PC-9 (cell line): ENCODE results near the gene SERPING1. TPM values are rescaled to one million over a fixed set of nuclear protein-coding genes. Genes with fewer than 3 reads are reported as not detected.

Source experiments
- BruUV-seq: library from RNA; stranded (reverse); fragments of 400-500 nt; replicated peaks from 2 replicates; lab custom pipeline; 2021; lab: Mats Ljungman, UMichigan
- CTCF ChIA-PET: fragments of 300-600 bp; sonication (Branson Sonifier 250); formaldehyde crosslinking; loops from one replicate; lab custom pipeline; 2022; ENCODE audit warnings: antibody characterized with exemption; lab: Charles Lee
- POLR2A ChIA-PET: fragments of 300-600 bp; sonication (Branson Sonifier 250); formaldehyde crosslinking; loops from one replicate; lab custom pipeline; 2022; ENCODE audit warnings: antibody characterized with exemption; ENCODE audit not compliant: unreplicated experiment; lab: Charles Lee
- DNase-seq, 2 experiments: peaks; one replicate each; pipeline versions ENCODE4 v3.0.0 to v3.0.0-alpha.2; 2015 to 2022; ENCODE audit warnings: mixed read lengths in 1 of 2
- H2AFZ ChIP-seq: fragments of 200-600 bp; sonication (generic); 2 replicates; pipeline ENCODE4 v1.8.1; 2017; ENCODE audit warnings: antibody characterized with exemption
- H3F3A ChIP-seq: fragments of 200-600 bp; sonication (generic); 2 replicates; pipeline ENCODE4 v1.8.1; 2017; ENCODE audit warnings: antibody characterized with exemption, mild to moderate bottlenecking, low read depth; ENCODE audit not compliant: insufficient read depth
- H3K27ac ChIP-seq: fragments of 200-600 bp; sonication (generic); 2 replicates; pipeline ENCODE4 v1.6.1; 2016; ENCODE audit warnings: mixed run types
- H3K27me3 ChIP-seq: fragments of 200-600 bp; sonication (generic); 2 replicates; pipeline ENCODE4 v1.6.1; 2016; ENCODE audit warnings: low read depth, mixed run types; ENCODE audit not compliant: insufficient read depth
- H3K36me3 ChIP-seq: fragments of 200-600 bp; sonication (generic); 2 replicates; pipeline ENCODE4 v1.6.1; 2016; ENCODE audit warnings: low read depth, mixed run types
- H3K4me1 ChIP-seq: fragments of 200-600 bp; sonication (generic); replicated peaks from 2 replicates; pipeline ENCODE4 v1.6.1; 2016; ENCODE audit warnings: mixed run types; ENCODE audit not compliant: insufficient read depth
- H3K4me2 ChIP-seq: fragments of 200-600 bp; sonication (generic); 2 replicates; pipeline ENCODE4 v1.6.1; 2017; ENCODE audit warnings: mixed run types
- H3K4me3 ChIP-seq: fragments of 200-600 bp; sonication (generic); 2 replicates; pipeline ENCODE4 v1.6.1; 2016; ENCODE audit warnings: mixed run types
- H3K79me2 ChIP-seq: fragments of 200-600 bp; sonication (generic); 2 replicates; pipeline ENCODE4 v1.6.1; 2017; ENCODE audit warnings: low read depth, mixed run types
- H3K9me2 ChIP-seq: fragments of 200-600 bp; sonication (generic); 2 replicates; pipeline ENCODE4 v1.8.1; 2017; ENCODE audit warnings: mild to moderate bottlenecking; ENCODE audit not compliant: insufficient read depth
- H3K9me3 ChIP-seq: fragments of 200-600 bp; sonication (generic); 2 replicates; pipeline ENCODE4 v1.8.1; 2016; ENCODE audit warnings: low read depth; ENCODE audit not compliant: insufficient read depth
- H4K20me1 ChIP-seq: fragments of 200-600 bp; sonication (generic); 2 replicates; pipeline ENCODE4 v1.8.1; 2017; ENCODE audit not compliant: insufficient read depth
- CTCF ChIP-seq: fragments of 200-600 bp; sonication (generic); conservative IDR thresholded peaks from 2 replicates; pipeline ENCODE4 v1.6.1; 2017; ENCODE audit warnings: mixed run types, antibody characterized with exemption, mild to moderate bottlenecking, moderate library complexity
- EZH2 ChIP-seq: fragments of 200-600 bp; sonication (generic); IDR thresholded peaks from 2 replicates; pipeline ENCODE4 v1.8.0; 2017; ENCODE audit warnings: antibody characterized with exemption, low read depth
- intact Hi-C: fragments of 100-400 bp; cut with micrococcal nuclease; formaldehyde crosslinking; loops from one replicate; pipeline ENCODE4 v1.10.0; 2022; ENCODE audit not compliant: unreplicated experiment
- total RNA-seq: library from RNA; stranded (reverse); gene quantifications from 2 replicates; pipeline ENCODE4 v1.2.3, GENCODE V29; 2021

The SERPING1 gene
- total RNA-seq, 1 experiment from 2014 or later = 3.1 TPM

GRCh38 chr11:57597916-57598830, 688 bp downstream of the SERPING1 start:
- Histone ChIP-seq H3K4me3 (peak overlapping the region; percentile 17; the same call in 1 of the 2 replicates), H3K36me3 (no peaks in the 10 kb centered on the region), H3K4me2 (peak overlapping the region; percentile 27; the same call in 1 of the 2 replicates), H3K27me3 (peaks cover 32% of the 10 kb centered on the region), H3K4me1 (no peaks in the 10 kb centered on the region), H3K9me3 (no peaks in the 10 kb centered on the region), H3K27ac (no peak overlapping the region), H3K9me2 (no peaks in the 10 kb centered on the region), H3F3A (no peaks in the 10 kb centered on the region), H4K20me1 (no peaks in the 10 kb centered on the region), H3K79me2 (no peaks in the 10 kb centered on the region), H2AFZ (no peak overlapping the region)
- CTCF ChIA-PET = interaction anchor here (0.6 kb wide), 2 partner anchors 21 to 46 kb away, joined by 3 to 6 read pairs; no protein-coding TSS in a partner anchor
- no TSS peak for BruUV-seq
- DNase-seq = peak in 1 of 2 experiments; percentile 34
- no peak for TF ChIP-seq CTCF
- TF ChIP-seq EZH2 = no peak
- intact Hi-C loops = no loop called here
- POLR2A ChIA-PET = interaction anchor here (0.7 kb wide), 1 partner anchor 35 kb away, joined by 4 read pairs; no protein-coding TSS in a partner anchor

DNA sequence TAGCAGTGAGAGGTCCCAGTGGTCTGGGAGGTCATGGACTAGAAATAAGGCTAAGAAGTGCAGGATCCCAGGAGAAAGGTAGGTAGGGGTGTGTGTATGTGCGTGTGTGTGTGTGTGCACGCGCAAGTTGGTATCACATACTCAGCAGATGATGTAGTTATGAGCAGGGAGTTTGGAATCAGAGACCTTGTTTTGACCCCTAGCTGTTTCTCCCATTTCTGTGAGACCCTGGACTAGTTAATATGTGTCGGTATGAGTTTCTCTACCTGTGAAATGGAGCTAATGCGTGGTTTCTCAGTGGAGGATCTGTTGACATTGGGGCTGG, 1.3 kb downstream of the SERPING1 start:
- POLR2A ChIA-PET = no interaction called here
- Histone ChIP-seq H3K4me1 (no peaks in the 10 kb centered on the region), H3K36me3 (no peaks in the 10 kb centered on the region), H3K9me2 (no peaks in the 10 kb centered on the region), H3K27me3 (peaks cover 32% of the 10 kb centered on the region), H3K9me3 (no peaks in the 10 kb centered on the region), H3K4me2 (no peak overlapping the region), H4K20me1 (no peaks in the 10 kb centered on the region), H3K79me2 (no peaks in the 10 kb centered on the region), H3K4me3 (no peak overlapping the region), H3F3A (no peaks in the 10 kb centered on the region), H2AFZ (no peak overlapping the region), H3K27ac (no peak overlapping the region)
- BruUV-seq = no TSS peak
- TF ChIP-seq CTCF (no peak), EZH2 (no peak)
- CTCF ChIA-PET = interaction anchor here (0.6 kb wide), 2 partner anchors 20 to 45 kb away, joined by 3 to 6 read pairs; no protein-coding TSS in a partner anchor
- DNase-seq = no peak
- intact Hi-C loops = no loop called here

GRCh38 chr11:57599381-57599780, 1.9 kb downstream of the SERPING1 start:
- Histone ChIP-seq H3K4me3 (no peak overlapping the region), H3K36me3 (no peaks in the 10 kb centered on the region), H3K79me2 (no peaks in the 10 kb centered on the region), H3K4me2 (no peak overlapping the region), H3F3A (no peaks in the 10 kb centered on the region), H3K9me2 (no peaks in the 10 kb centered on the region), H3K4me1 (no peaks in the 10 kb centered on the region), H3K9me3 (no peaks in the 10 kb centered on the region), H3K27me3 (peaks cover 30% of the 10 kb centered on the region), H2AFZ (no peak overlapping the region), H3K27ac (no peak overlapping the region), H4K20me1 (no peaks in the 10 kb centered on the region)
- TF ChIP-seq CTCF = no peak
- CTCF ChIA-PET = no interaction called here
- intact Hi-C loops = no loop called here
- DNase-seq = peak in 1 of 2 experiments; percentile 20
- no TSS peak for BruUV-seq
- POLR2A ChIA-PET = no interaction called here
